T follicular helper cell (primary cell): ENCODE results near the gene TTC8.
"Not testable (repeated sequence)": the region's sequence is repeated elsewhere in the genome, so short reads cannot be mapped to it uniquely, and the experiment has no call there.

Experiments used
- DNase-seq: peaks from one replicate; pipeline ENCODE4 v3.0.0-alpha.2; 2020; ENCODE audit warnings: low read depth
- total RNA-seq, 2 experiments: gene quantifications; one replicate each; lab custom pipeline; 2026; lab: John Stamatoyannopoulos, UW

TTC8 gene
- total RNA-seq: 2.5 to 3.3 reads per million in 2 experiments

- peak; percentile 78 for DNase-seq
These were observed at the start of gene TTC8 for GRCh38 chr14:88824314-88825077. Gene TTC8 (plus strand): TSS chr14:88824651. CDS start chr14:88824708, 57 bp downstream.

GRCh38 chr14:88775532-88775931 lies 48.9 kb upstream of the TTC8 start:
- no peak for DNase-seq

DNA sequence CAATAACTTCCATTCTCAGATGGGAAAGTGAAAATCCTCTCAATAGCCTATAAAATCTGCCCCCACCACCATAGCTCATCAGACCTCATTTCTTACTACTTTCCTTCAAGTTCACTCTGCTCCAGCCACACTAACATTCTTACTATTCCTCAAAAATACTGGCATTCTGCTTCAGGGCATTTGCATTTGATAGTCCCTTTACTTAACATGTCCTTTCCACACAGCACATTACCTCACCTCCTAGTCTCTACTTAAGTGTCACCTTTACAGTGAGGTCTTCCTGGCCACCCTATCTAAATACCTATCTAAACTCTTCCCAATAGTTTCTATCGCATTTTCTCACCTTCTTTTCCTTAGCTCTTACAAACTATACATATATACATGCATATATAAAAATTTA lies 38.5 kb upstream of the TTC8 start:
- DNase-seq: no peak

- DNase-seq: no peak
These were observed 37.7 kb upstream of the TTC8 start for GRCh38 chr14:88786715-88787114.

DNA sequence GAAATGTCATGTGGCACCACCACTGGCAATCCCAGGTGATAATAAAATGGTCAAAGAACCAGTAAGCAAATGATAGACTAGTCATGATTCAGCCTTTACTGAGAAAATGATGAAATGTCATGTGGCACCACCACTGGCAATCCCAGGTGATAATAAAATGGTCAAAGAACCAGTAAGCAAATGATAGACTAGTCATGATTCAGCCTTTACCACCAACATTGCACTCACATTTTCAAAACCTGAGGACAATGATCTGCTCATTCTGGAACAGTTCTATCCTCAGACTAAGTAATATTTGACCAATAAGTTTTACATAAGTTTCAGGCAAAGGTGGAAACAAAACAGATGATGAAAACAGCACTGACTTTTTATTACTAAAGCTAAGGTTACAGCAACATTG lies 34.9 kb upstream of the TTC8 start:
- DNase-seq: not testable (repeated sequence)

GRCh38 chr14:88790501-88791251 lies 33.8 kb upstream of the TTC8 start:
- DNase-seq: no peak

- no peak for DNase-seq
These were observed 33.2 kb upstream of the TTC8 start for GRCh38 chr14:88791252-88791621.

DNA sequence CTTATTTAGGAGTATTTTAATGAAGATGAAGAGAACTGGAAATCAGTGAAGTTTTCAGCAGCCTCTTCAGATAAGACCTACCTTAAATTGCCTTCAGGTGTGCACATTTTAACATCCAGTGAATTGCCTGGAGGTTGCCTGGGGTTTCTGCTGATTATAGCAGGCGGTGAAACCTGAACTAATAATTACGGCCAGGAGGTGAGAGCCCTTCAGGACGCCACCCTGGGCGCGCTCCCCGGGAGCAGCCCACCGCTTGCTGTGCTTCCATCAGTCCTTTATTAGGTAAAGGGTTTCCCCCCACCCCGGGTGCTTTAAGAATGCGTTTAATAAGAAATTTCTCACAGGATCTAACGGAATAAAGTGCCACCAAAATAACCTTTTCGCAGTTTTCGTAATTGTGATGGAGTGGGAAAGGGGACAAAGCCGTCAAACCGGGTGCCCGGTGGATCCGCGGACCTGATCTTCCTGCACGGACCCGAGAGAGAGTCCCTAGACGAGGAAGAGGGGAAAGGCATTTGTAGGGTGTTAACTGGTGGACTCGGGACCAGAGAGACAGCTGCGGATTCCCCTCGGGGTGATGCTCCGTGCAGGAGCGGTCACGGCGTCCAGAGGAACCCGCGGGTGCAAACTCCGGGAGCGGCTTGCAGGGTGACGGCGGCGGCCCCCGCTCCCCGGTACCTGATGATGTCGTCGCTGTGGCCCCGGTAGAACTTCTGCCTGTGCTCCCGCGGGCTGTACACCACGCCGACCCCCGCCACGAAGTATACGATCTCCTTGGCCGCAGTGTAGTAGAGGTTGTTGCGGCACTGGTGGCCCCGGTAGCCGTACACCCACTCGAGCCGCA lies 32.6 kb upstream of the TTC8 start:
- DNase-seq: peak; percentile 14

DNA sequence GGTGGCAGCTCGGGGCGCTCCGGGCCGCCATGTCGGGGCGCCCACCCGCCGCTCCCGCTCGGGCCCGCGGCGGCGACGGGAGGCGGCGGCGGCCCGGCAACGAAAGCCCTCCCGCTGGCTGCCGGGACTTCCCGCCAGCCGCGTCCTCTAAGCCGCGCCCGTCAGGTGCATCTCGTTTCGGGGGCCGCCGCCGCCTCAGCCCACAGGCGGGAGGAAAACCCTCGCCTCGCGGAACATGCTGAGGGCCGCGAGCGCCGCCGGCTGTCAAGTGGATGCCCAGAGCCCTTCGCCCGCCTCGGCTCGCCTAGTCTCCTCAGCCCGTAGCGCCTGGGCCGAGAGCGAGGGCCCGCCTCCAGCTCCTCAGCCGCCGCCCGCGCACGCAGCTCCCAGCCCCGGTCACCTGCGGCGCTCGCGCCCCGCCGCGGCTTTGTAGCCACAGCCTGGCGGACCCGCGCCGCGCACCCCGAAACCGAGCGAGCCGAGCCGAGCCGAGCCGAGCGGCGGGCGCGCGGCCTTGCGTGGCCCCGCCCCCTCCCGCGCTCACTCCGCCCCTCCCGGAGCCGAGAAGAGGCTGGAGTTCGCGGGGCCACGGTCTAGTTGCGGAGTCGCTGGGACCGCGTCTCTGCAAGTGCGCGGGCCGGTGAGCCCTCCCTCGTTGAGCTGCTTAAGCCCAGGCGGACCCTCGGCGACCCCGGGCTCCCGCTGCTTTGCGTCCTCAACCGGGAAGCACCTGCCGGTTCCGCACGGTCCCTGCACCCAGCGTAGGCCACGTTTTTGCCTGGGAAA lies 31.8 kb upstream of the TTC8 start, which contains the start of gene EML5:
Gene EML5 (minus strand): TSS at position 481 of the 786 bp plus-strand sequence. CDS start 450 bp downstream, at position 31.
- DNase-seq: peak; percentile 75

GRCh38 chr14:88793259-88793625 lies 31.2 kb upstream of the TTC8 start:
- no peak for DNase-seq

- no peak for DNase-seq
These were observed 26.3 kb upstream of the TTC8 start for GRCh38 chr14:88798156-88798555.

GRCh38 chr14:88799522-88799921 lies 24.9 kb upstream of the TTC8 start:
- DNase-seq: no peak

GRCh38 chr14:88802596-88802995 lies 21.9 kb upstream of the TTC8 start:
- no peak for DNase-seq

GRCh38 chr14:88804035-88804434 lies 20.4 kb upstream of the TTC8 start:
- no peak for DNase-seq

DNA sequence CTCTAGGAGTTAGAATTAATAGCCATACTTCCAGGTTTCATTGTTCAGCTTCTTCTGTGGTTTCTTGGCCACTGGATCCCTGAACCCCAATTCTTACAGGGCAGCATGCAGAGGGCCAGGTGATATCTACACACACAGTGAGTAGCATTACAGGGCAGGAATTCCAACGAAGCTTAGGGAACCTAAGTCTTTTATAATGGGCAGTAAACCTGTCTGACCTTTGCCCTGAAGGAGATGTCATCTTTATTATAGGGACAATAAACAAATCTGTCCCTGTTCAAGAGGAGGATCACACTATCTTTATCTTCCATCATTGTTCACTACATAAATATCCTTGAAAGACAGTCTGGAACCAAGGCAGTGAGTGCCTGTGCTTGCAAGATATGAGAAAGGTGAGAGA lies 20.0 kb upstream of the TTC8 start:
- DNase-seq: no peak

DNA sequence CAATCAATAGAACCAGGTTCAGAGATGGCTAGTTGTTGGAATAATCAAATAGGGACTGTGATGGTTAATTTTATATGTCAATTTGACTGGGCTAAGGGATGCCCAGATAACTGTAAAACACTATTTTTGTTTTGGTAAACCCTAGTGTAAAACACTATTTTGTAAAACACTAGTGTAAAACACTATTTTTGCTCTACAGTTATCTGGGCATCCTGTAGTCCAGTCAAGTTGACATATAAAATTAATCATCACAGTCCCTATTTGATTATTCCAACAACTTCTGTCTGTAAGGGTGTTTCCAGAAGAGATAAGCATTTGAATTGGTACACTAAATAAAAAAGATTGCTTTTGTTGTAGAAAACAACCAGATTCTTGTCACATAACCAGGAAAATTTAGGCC lies 16.1 kb upstream of the TTC8 start:
- no peak for DNase-seq

DNA sequence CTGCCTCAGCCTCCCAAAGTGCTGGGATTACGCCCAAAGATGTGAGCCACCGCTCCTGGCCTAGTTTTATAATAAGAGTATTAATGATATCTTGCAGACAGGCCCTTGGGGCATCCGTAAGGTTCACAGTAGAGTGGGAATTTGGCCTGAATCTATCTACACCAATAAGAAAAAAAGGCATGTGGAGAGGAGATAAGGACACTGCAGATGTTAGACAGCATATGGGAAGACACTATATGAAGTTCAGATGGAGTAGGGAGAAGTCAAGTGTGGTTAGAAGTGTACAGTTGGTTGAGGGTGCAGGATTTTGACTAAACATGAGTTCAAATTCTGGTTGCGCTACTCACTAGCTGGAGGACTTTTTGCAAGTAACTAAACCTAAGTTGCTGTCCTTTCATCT lies 8.5 kb upstream of the TTC8 start:
- no peak for DNase-seq

DNA sequence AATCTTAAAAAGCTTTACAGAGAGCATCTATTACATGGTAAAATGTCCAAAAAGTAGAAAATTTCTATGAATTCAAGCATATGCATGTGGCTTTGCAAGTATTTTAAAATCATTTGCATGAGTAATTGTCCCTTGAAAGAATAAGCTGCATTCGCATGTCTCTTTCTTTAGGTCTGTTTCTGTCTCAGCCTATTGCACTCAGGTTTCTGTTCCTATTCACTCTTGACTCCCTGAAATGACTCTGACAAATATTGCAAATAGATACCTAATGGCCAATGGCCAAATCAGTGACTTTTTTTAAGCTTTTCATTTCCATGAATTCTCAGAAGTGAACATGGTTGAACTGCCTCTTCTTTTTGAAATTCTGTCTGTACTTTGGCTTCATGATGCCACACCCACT lies 6.4 kb upstream of the TTC8 start:
- no peak for DNase-seq

GRCh38 chr14:88819674-88820073 lies 4.8 kb upstream of the TTC8 start:
- not testable (repeated sequence) for DNase-seq

DNA sequence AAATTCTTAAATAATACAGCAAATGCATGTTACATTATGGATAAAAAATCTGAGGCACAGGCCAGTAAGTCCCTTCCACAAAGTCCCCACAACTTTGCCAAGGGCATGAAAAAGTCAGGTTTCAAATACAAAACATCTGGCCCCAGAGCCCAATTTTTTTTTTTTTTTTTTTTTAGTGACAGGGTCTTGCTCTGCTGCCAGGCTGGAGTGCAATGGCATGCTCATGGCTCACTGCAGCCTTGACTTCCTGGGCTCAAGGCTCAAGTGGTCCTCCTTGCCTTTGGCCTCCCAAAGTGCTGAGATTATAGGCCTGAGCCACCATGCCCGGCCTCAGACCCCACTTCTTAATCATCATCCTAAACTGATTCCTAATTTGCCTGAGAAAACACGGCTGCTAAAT lies 3.1 kb upstream of the TTC8 start:
- DNase-seq: no peak

DNA sequence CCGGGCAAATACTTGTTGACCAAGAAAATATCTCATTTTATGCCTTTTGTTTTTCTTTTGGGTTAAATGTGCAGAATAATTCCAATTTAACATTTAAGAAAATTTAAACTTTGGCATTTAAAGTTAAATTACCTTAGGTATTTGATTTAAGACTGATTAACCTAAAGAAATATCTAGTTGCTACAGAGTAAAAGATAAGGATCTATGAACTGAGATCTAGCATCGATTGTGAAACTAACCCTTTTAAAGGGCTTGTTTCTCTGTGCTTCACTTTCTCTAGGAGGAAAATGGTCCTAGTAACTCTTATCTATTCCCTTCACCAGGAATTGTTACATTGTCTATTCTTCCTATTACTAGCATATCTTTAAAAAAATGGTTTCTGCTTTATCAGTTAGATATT lies 2.6 kb upstream of the TTC8 start:
- DNase-seq: no peak

- DNase-seq: no peak
These were observed 510 bp upstream of the TTC8 start for GRCh38 chr14:88823968-88824313.
